GM12878 (cell line): Measurements from ENCODE around the gene HMGCL. TPM values are rescaled to one million over a fixed set of nuclear protein-coding genes. Genes with fewer than 3 reads are reported as not detected.
A peak's percentile ranks its signal among the peaks of the same experiment; 100 is the strongest.

Experiments
- ATAC-seq: fragments of 200-7000 bp; cut with Tn5 transposase; 3 replicates; pipeline ENCODE4 v1.9.1; 2020; ENCODE audit warnings: mild to moderate bottlenecking, moderate library complexity
- BruUV-seq: library from RNA; stranded (reverse); fragments of 400-500 nt; replicated peaks from 2 replicates; lab custom pipeline; 2021; lab: Mats Ljungman, UMichigan
- CTCF ChIA-PET: fragments of 300-600 bp; sonication (Branson Sonifier 250); formaldehyde crosslinking; extraction: SDS; loops from one replicate; lab custom pipeline; 2021; ENCODE audit warnings: inconsistent platforms; lab: Yijun Ruan, JAX
- POLR2A ChIA-PET: fragments of 350-600 bp; formaldehyde crosslinking; extraction: SDS; loops from one replicate; lab custom pipeline; 2021; ENCODE audit warnings: inconsistent platforms; lab: Charles Lee
- RAD21 ChIA-PET: fragments of 300-600 bp; sonication (Branson Sonifier 250); formaldehyde crosslinking; loops from one replicate; lab custom pipeline; 2023; ENCODE audit warnings: antibody characterized with exemption; ENCODE audit not compliant: unreplicated experiment; lab: Charles Lee
- SMC1A ChIA-PET: fragments of 300-600 bp; sonication (Branson Sonifier 250); formaldehyde crosslinking; loops from one replicate; lab custom pipeline; 2023; ENCODE audit not compliant: unreplicated experiment, uncharacterized antibody; lab: Charles Lee
- DNase-seq: peaks from one replicate; pipeline ENCODE4 v3.0.0-alpha.2; 2011; ENCODE audit warnings: low read depth, low spot score
- FAIRE-seq: peaks from 3 replicates; lab custom pipeline; 2011; peaks lifted over from hg19 to GRCh38; lab: Jason Lieb, UNC
- H2AFZ ChIP-seq: 2 replicates; pipeline ENCODE4 v1.6.0; 2011; ENCODE audit warnings: low read depth, low read length, control low read depth; ENCODE audit not compliant: control insufficient read depth
- H3K27ac ChIP-seq: 2 replicates; pipeline ENCODE4 v1.5.1; 2011; ENCODE audit warnings: control low read depth; ENCODE audit not compliant: control insufficient read depth, insufficient read depth
- H3K27me3 ChIP-seq, 2 experiments: replicated peaks in 1 of 2; 2 replicates each; pipeline versions ENCODE4 v1.6.0 to v1.6.1; 2011; ENCODE audit warnings: low read length in 1 of 2; ENCODE audit not compliant: control insufficient read depth in 2 of 2, insufficient read depth in 2 of 2
- H3K36me3 ChIP-seq, 2 experiments: 2 replicates each; pipeline ENCODE4 v1.5.1; 2011; ENCODE audit warnings: low read length in 1 of 2; ENCODE audit not compliant: control insufficient read depth in 2 of 2, insufficient read depth in 2 of 2
- H3K4me1 ChIP-seq: 2 replicates; pipeline ENCODE4 v1.6.1; 2011; ENCODE audit warnings: mild to moderate bottlenecking, low read length, moderate library complexity, mixed read lengths; ENCODE audit not compliant: control insufficient read depth, insufficient read depth
- H3K4me2 ChIP-seq: 2 replicates; pipeline ENCODE4 v1.6.0; 2011; ENCODE audit warnings: control low read depth; ENCODE audit not compliant: control insufficient read depth, insufficient read depth
- H3K4me3 ChIP-seq: fragments of 200-600 bp; sonication (generic); 2 replicates; pipeline ENCODE4 v1.5.1; 2016
- H3K79me2 ChIP-seq: 2 replicates; pipeline ENCODE4 v1.6.0; 2011; ENCODE audit warnings: low read length; ENCODE audit not compliant: control insufficient read depth, insufficient read depth
- H3K9ac ChIP-seq: 2 replicates; pipeline ENCODE4 v1.8.0; 2011; ENCODE audit warnings: low read length, control low read depth, mixed read lengths; ENCODE audit not compliant: control insufficient read depth, insufficient read depth
- H3K9me3 ChIP-seq: replicated peaks from 3 replicates; pipeline ENCODE4 v1.5.1; 2011; ENCODE audit warnings: mild to moderate bottlenecking, low read length; ENCODE audit not compliant: control insufficient read depth, insufficient read depth
- H4K20me1 ChIP-seq: 2 replicates; pipeline ENCODE4 v1.6.0; 2011; ENCODE audit not compliant: control insufficient read depth, insufficient read depth
- BRCA1 ChIP-seq: IDR thresholded peaks from 2 replicates; pipeline ENCODE4 v1.6.1; 2011; ENCODE audit warnings: low read depth, low read length, improper control_type of control experiment
- CHD1 ChIP-seq: IDR thresholded peaks from 2 replicates; pipeline ENCODE4 v1.6.1; 2012; ENCODE audit warnings: low read depth, low read length, improper control_type of control experiment
- MEF2B ChIP-seq: fragments of 450-650 bp; IDR thresholded peaks from 2 replicates; pipeline ENCODE4 v1.6.1; 2018; ENCODE audit warnings: mild to moderate bottlenecking, moderate library complexity; ENCODE audit not compliant: partially characterized antibody, poor library complexity, severe bottlenecking
- MYC ChIP-seq: IDR thresholded peaks from 2 replicates; pipeline ENCODE4 v1.6.1; 2011; ENCODE audit warnings: mild to moderate bottlenecking, low read length, moderate library complexity, inconsistent platforms; ENCODE audit not compliant: insufficient read depth, insufficient replicate concordance, insufficient read length, severe bottlenecking
- NR2C1 ChIP-seq: fragments of 450-650 bp; IDR thresholded peaks from 2 replicates; pipeline ENCODE4 v1.6.1; 2017; ENCODE audit warnings: antibody characterized with exemption, mild to moderate bottlenecking, moderate library complexity
- RCOR1 ChIP-seq: conservative IDR thresholded peaks from 2 replicates; pipeline ENCODE4 v1.6.1; 2012; ENCODE audit warnings: low read depth, low read length, improper control_type of control experiment
- SRF ChIP-seq, 2 experiments: IDR thresholded peaks; 2 replicates each; pipeline ENCODE4 v1.6.1; 2011; ENCODE audit warnings: low read depth in 2 of 2, low read length in 2 of 2, mild to moderate bottlenecking in 1 of 2, moderate library complexity in 1 of 2
- USF1 ChIP-seq: IDR thresholded peaks from 2 replicates; pipeline ENCODE4 v1.6.1; 2011; ENCODE audit warnings: borderline replicate concordance, low read depth, mild to moderate bottlenecking, moderate library complexity, mixed read lengths, low read length; ENCODE audit not compliant: insufficient read depth; ENCODE audit errors: extremely low read length
- YBX1 ChIP-seq: fragments of 450-650 bp; IDR thresholded peaks from 2 replicates; pipeline ENCODE4 v1.6.1; 2016; ENCODE audit warnings: antibody characterized with exemption
- ZNF207 ChIP-seq: fragments of 450-650 bp; IDR thresholded peaks from 2 replicates; pipeline ENCODE4 v1.6.1; 2014; ENCODE audit warnings: antibody characterized with exemption, mild to moderate bottlenecking, borderline replicate concordance
- ZNF24 ChIP-seq: fragments of 450-650 bp; IDR thresholded peaks from 2 replicates; pipeline ENCODE4 v1.6.1; 2017; ENCODE audit warnings: antibody characterized with exemption, mild to moderate bottlenecking
- ZNF622 ChIP-seq: fragments of 450-650 bp; IDR thresholded peaks from 2 replicates; pipeline ENCODE4 v1.6.1; 2017; ENCODE audit warnings: mild to moderate bottlenecking, inconsistent platforms
- WGBS: methylation state at CpG from one replicate; pipeline ENCODE4 v1.1.6; 2016; ENCODE audit warnings: low lambda C conversion rate; ENCODE audit not compliant: insufficient replicate concordance, insufficient coverage; ENCODE audit errors: missing lambda C conversion rate; 5-methylcytosine and 5-hydroxymethylcytosine counted together
- in situ Hi-C: fragments of 300-500 bp; cut with MboI; formaldehyde crosslinking; loops from 9 replicates; pipeline ENCODE4 v1.14.3; 2018; ENCODE audit warnings: mixed read lengths
- intact Hi-C: fragments of 100-400 bp; cut with micrococcal nuclease; formaldehyde crosslinking; loops from one replicate; pipeline ENCODE4 v1.14.2; 2022; ENCODE audit not compliant: unreplicated experiment
- polyA plus RNA-seq, 11 experiments: library from polyadenylated mRNA; depleted of rRNA in 4 of 11; unstranded in 6 of 11; stranded (reverse) in 5 of 11; fragments of >200 nt; fragmentation: Nextera tagmentation in 4 of 11; fragmentation: Illumina TruSeq in 1 of 11; extraction: Ambion mirVana in 4 of 11; extraction: Trizol in 1 of 11; gene quantifications; 1 replicate in 1 of 11; 2 replicates in 10 of 11; pipeline versions ENCODE4 v1.2.1 to v1.2.3, GENCODE V29; 2011 to 2016; ENCODE audit warnings: inconsistent platforms in 2 of 11, missing spikeins in 2 of 11, low read depth in 1 of 11
- total RNA-seq, 4 experiments: library from RNA; depleted of rRNA in 3 of 4; stranded (reverse); fragments of >200 nt in 3 of 4; fragmentation: Illumina TruSeq in 1 of 4; extraction: Trizol in 1 of 4; gene quantifications; 2 replicates each; pipeline versions ENCODE4 v1.2.1 to v1.2.3, GENCODE V29; 2013 to 2021

Gene HMGCL
- total and polyA plus RNA-seq, 10 of the 15 experiments (the other 5 are each of a cell fraction or from before 2014, with no cell fraction given): 29.4 to 127 (median 36.4) TPM

GRCh38 chr1:23776217-23776616, 49.0 kb downstream of the HMGCL start:
- Histone ChIP-seq H2AFZ (no peak overlapping the region), H3K4me3 (no peak overlapping the region), H4K20me1 (no peaks in the 10 kb centered on the region), H3K36me3 (no peaks in the 10 kb centered on the region; a peak in 1 of 4 replicates), H3K27me3 (no peaks in the 10 kb centered on the region), H3K9me3 (no peaks in the 10 kb centered on the region), H3K79me2 (peaks cover 36% of the 10 kb centered on the region), H3K9ac (no peak overlapping the region), H3K4me2 (peak overlapping the region; percentile 98; the same call in 1 of the 2 replicates), H3K4me1 (peaks cover 16% of the 10 kb centered on the region), H3K27ac (no peak overlapping the region)
- ChIA-PET SMC1A (interaction anchor here (0.9 to 3.5 kb wide), 7 partner anchors 25 to 275 kb away, joined by 3 to 19 read pairs (median 4); partner anchors contain the start of gene GALE), CTCF (interaction anchor here (0.6 to 9.3 kb wide), 7 partner anchors 12 to 888 kb away, joined by 3 to 87 read pairs (median 4); partner anchors contain the start of gene CNR2), POLR2A (interaction anchor here (0.9 to 1.6 kb wide), 3 partner anchors 14 to 134 kb away, joined by 3 to 7 read pairs (median 3); no protein-coding TSS in a partner anchor), RAD21 (interaction anchor here (0.9 to 3.8 kb wide), 6 partner anchors 15 to 140 kb away, joined by 4 to 27 read pairs (median 6); no protein-coding TSS in a partner anchor)
- in situ Hi-C loops (loop anchor here (25.0 kb wide), 1 partner anchor 1461 kb away; the partner anchor contains the start of genes RSRP1 and SYF2), intact Hi-C loops (loop anchor here (10.0 kb wide), 1 partner anchor 249 kb away; no protein-coding TSS in a partner anchor)
- no TSS peak for BruUV-seq
- WGBS: 51% methylated on average over 2 of the region's 2 CpGs
- TF ChIP-seq NR2C1 (no peak), MYC (no peak), RCOR1 (no peak)
- no peak for FAIRE-seq
- no peak for ATAC-seq
- DNase-seq: no peak

- POLR2A ChIA-PET: interaction anchor here (0.6 kb wide), 1 partner anchor 378 kb away, joined by 5 read pairs; no protein-coding TSS in a partner anchor
- 82% methylated on average over 6 of the region's 6 CpGs for WGBS
- no peak for ATAC-seq
- RAD21 ChIA-PET: interaction anchor here (1.0 to 3.8 kb wide), 4 partner anchors 35 to 142 kb away, joined by 3 to 27 read pairs (median 4); partner anchors contain the start of gene HMGCL
- no peak overlapping the region for H2AFZ ChIP-seq
- in situ Hi-C loops (loop anchor here (5.0 kb wide), 1 partner anchor 143 kb away; no protein-coding TSS in a partner anchor), intact Hi-C loops (loop anchor here (10.0 kb wide), 1 partner anchor 250 kb away; no protein-coding TSS in a partner anchor)
- TF ChIP-seq ZNF24 (no peak), ZNF622 (no peak), SRF (IDR thresholded peaks at IDR 0.05; ENCODE audit: low read depth in 2 of 2, low read length in 2 of 2) (no peak), YBX1 (no peak), ZNF207 (no peak), MEF2B (no peak), BRCA1 (no peak), USF1 (no peak), CHD1 (no peak)
- CTCF ChIA-PET: interaction anchor here (0.7 to 9.3 kb wide), 10 partner anchors 20 to 254 kb away, joined by 3 to 87 read pairs (median 4); no protein-coding TSS in a partner anchor
- FAIRE-seq: no peak
- no peaks in the 10 kb centered on the region for H3K9me3 ChIP-seq
- BruUV-seq: no TSS peak
- H3K27me3 ChIP-seq: no peaks in the 10 kb centered on the region
- SMC1A ChIA-PET: interaction anchor here (0.6 to 3.5 kb wide), 10 partner anchors 25 to 177 kb away, joined by 3 to 19 read pairs (median 4); partner anchors contain the start of gene CNR2
- H4K20me1 ChIP-seq: no peaks in the 10 kb centered on the region
- H3K27ac ChIP-seq: no peak overlapping the region
- no peak overlapping the region for H3K9ac ChIP-seq
- DNase-seq: no peak
- peaks cover 25% of the 10 kb centered on the region for H3K79me2 ChIP-seq
- H3K4me3 ChIP-seq: no peak overlapping the region
- H3K36me3 ChIP-seq: peaks cover 0 to 3% of the 10 kb centered on the region in 2 experiments; a peak in 1 of 4 replicates
- H3K4me2 ChIP-seq: no peak overlapping the region
- peaks cover 14% of the 10 kb centered on the region for H3K4me1 ChIP-seq
Measured at GRCh38 chr1:23774174-23774880, 50.9 kb downstream of the HMGCL start.
